ENCODE results near the gene SIRT5.

SIRT5 gene

DNA sequence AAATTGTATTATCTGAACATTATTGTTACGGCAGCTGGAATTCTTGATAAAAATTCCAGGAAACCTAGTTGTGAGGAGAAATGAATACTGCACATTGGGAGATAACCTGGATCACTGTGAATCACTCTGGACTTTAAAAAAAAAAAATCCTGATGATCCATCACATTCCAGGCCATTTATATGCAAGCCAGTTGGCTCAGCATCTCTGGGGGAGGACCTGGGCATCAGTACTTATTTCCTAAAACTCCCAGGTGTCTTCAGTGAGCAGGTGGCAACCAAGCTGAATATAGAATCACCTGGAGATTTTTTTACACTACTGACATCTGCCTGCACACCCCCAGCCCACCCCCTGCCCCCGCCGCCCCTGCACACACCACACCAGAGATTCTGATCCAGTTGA is 39.1 kb upstream of the SIRT5 start:
- TF ChIP-seq FOXP2 (optimal IDR thresholded peaks at IDR 0.05; ENCODE audit: borderline replicate concordance, extremely low read depth, extremely low read length, insufficient read depth) (no peak), POLR2AphosphoS5 (IDR thresholded peaks at IDR 0.05; ENCODE audit: low read depth, low read length) (no peak), SIN3A (IDR thresholded peaks at IDR 0.05; ENCODE audit: borderline replicate concordance, insufficient read depth, low read length) (no peak), TAF1 (IDR thresholded peaks at IDR 0.05; ENCODE audit: borderline replicate concordance, insufficient read depth, low read length) (no peak)
- TF ChIP-seq, protein P1, sequence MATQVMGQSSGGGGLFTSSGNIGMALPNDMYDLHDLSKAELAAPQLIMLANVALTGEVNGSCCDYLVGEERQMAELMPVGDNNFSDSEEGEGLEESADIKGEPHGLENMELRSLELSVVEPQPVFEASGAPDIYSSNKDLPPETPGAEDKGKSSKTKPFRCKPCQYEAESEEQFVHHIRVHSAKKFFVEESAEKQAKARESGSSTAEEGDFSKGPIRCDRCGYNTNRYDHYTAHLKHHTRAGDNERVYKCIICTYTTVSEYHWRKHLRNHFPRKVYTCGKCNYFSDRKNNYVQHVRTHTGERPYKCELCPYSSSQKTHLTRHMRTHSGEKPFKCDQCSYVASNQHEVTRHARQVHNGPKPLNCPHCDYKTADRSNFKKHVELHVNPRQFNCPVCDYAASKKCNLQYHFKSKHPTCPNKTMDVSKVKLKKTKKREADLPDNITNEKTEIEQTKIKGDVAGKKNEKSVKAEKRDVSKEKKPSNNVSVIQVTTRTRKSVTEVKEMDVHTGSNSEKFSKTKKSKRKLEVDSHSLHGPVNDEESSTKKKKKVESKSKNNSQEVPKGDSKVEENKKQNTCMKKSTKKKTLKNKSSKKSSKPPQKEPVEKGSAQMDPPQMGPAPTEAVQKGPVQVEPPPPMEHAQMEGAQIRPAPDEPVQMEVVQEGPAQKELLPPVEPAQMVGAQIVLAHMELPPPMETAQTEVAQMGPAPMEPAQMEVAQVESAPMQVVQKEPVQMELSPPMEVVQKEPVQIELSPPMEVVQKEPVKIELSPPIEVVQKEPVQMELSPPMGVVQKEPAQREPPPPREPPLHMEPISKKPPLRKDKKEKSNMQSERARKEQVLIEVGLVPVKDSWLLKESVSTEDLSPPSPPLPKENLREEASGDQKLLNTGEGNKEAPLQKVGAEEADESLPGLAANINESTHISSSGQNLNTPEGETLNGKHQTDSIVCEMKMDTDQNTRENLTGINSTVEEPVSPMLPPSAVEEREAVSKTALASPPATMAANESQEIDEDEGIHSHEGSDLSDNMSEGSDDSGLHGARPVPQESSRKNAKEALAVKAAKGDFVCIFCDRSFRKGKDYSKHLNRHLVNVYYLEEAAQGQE (IDR thresholded peaks at IDR 0.05; ENCODE audit: insufficient read depth in 1 of 2, low read depth in 2 of 2, low read length in 2 of 2), result no peak

GRCh38 chr6:13536796-13537526 is 37.4 kb upstream of the SIRT5 start:
- no peak for TF ChIP-seq FOXP2 (optimal IDR thresholded peaks at IDR 0.05; ENCODE audit: borderline replicate concordance, extremely low read depth, extremely low read length, insufficient read depth)
- TF ChIP-seq, protein P1 (IDR thresholded peaks at IDR 0.05; ENCODE audit: insufficient read depth in 1 of 2, low read depth in 2 of 2, low read length in 2 of 2), result no peak
- TF ChIP-seq POLR2AphosphoS5 (IDR thresholded peaks at IDR 0.05; ENCODE audit: low read depth, low read length), result no peak
- TF ChIP-seq TAF1 (IDR thresholded peaks at IDR 0.05; ENCODE audit: borderline replicate concordance, insufficient read depth, low read length), result no peak
- no peak for TF ChIP-seq SIN3A (IDR thresholded peaks at IDR 0.05; ENCODE audit: borderline replicate concordance, insufficient read depth, low read length)

- no peak for TF ChIP-seq FOXP2 (optimal IDR thresholded peaks at IDR 0.05; ENCODE audit: borderline replicate concordance, extremely low read depth, extremely low read length, insufficient read depth)
- TF ChIP-seq POLR2AphosphoS5 (IDR thresholded peaks at IDR 0.05; ENCODE audit: low read depth, low read length), result no peak
- TF ChIP-seq, protein P1 (IDR thresholded peaks at IDR 0.05; ENCODE audit: insufficient read depth in 1 of 2, low read depth in 2 of 2, low read length in 2 of 2), result no peak
- no peak for TF ChIP-seq TAF1 (IDR thresholded peaks at IDR 0.05; ENCODE audit: borderline replicate concordance, insufficient read depth, low read length)
- no peak for TF ChIP-seq SIN3A (IDR thresholded peaks at IDR 0.05; ENCODE audit: borderline replicate concordance, insufficient read depth, low read length)
Measured at GRCh38 chr6:13537527-13537897, 36.9 kb upstream of the SIRT5 start.

GRCh38 chr6:13538084-13538483 is 36.3 kb upstream of the SIRT5 start:
- TF ChIP-seq FOXP2 (optimal IDR thresholded peaks at IDR 0.05; ENCODE audit: borderline replicate concordance, extremely low read depth, extremely low read length, insufficient read depth) (no peak), TAF1 (IDR thresholded peaks at IDR 0.05; ENCODE audit: borderline replicate concordance, insufficient read depth, low read length) (no peak), SIN3A (IDR thresholded peaks at IDR 0.05; ENCODE audit: borderline replicate concordance, insufficient read depth, low read length) (no peak), POLR2AphosphoS5 (IDR thresholded peaks at IDR 0.05; ENCODE audit: low read depth, low read length) (no peak)
- TF ChIP-seq, protein P1 (IDR thresholded peaks at IDR 0.05; ENCODE audit: insufficient read depth in 1 of 2, low read depth in 2 of 2, low read length in 2 of 2), result no peak
